AG04450 (cell line): ENCODE results near the gene TNFAIP3. TPM values are rescaled to one million over a fixed set of nuclear protein-coding genes. Genes with fewer than 3 reads are reported as not detected.

ENCODE experiments used
- CTCF ChIA-PET: fragments of 300-600, 350-600 bp; formaldehyde crosslinking; extraction: SDS; loops from one replicate; lab custom pipeline; 2022; ENCODE audit warnings: antibody characterized with exemption, inconsistent platforms; lab: Charles Lee
- POLR2A ChIA-PET: fragments of 350-600 bp; formaldehyde crosslinking; extraction: SDS; loops from one replicate; lab custom pipeline; 2021; ENCODE audit warnings: antibody characterized with exemption, inconsistent platforms; lab: Yijun Ruan, JAX
- DNase-seq: peaks from one replicate; pipeline ENCODE4 v3.0.0-alpha.2; 2011; ENCODE audit warnings: low read depth, low spot score
- H3K27ac ChIP-seq: one replicate; pipeline ENCODE4 v1.5.1; 2012; ENCODE audit warnings: low read depth, low read length, control low read depth
- H3K27me3 ChIP-seq: one replicate; pipeline ENCODE4 v1.6.0; 2012; ENCODE audit warnings: low read length; ENCODE audit not compliant: control insufficient read depth, insufficient read depth
- H3K4me3 ChIP-seq: 2 replicates; pipeline ENCODE4 v1.5.1; 2011; ENCODE audit warnings: mild to moderate bottlenecking, low read depth, low read length, control low read depth
- H3K9me3 ChIP-seq: 2 replicates; pipeline ENCODE4 v1.5.1; 2012; ENCODE audit warnings: low read length; ENCODE audit not compliant: control insufficient read depth, insufficient read depth
- polyA plus RNA-seq: library from polyadenylated mRNA; depleted of rRNA; stranded (reverse); fragments of >200 nt; gene quantifications from 2 replicates; pipeline ENCODE4 v1.2.3, GENCODE V29; 2011
- TF ChIP-seq, protein P1 (sequence below): IDR thresholded peaks from 2 replicates; pipeline ENCODE4 v1.5.1; 2011; ENCODE audit warnings: low read depth, low read length, control low read depth, inconsistent platforms

The TNFAIP3 gene
- polyA plus RNA-seq, 1 experiment: 16.7 TPM

DNA sequence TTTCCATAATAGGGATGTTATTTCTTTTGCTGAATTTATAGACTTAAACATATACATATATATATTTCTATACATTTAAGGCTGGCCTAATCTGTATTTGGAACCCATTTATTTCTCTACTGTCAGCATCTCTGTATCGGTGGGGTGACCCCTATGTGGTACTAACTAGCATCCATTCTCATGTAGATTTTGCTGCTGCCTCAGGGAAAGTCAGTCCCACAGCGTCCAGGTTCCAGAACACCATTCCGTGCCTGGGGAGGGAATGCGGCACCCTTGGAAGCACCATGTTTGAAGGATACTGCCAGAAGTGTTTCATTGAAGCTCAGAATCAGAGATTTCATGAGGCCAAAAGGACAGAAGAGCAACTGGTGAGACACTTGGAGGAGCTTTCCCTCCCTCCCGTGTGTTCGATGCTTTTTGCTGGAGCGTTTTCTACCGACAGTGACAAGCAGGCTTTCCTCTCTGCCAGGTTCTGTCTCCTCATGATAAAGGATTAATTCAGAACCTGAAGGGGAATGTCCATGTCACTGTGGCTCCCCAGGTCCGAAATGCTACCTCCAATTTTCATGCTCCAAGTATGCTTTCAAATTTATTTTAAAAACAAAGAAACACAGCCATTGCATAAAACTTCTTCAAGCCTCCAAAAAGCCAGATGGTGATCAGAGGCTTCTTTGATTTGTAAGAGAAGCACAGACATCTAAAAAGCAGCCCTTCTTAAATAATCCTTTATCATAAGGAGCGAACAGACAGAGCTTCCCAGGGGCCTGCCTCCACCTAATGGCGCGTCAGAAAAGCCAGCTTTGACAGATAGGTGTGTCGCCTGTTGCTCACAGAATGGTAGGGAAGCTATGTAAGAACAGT, 13.1 kb downstream of the TNFAIP3 start:
- DNase-seq: no peak
- TF ChIP-seq, protein P1, sequence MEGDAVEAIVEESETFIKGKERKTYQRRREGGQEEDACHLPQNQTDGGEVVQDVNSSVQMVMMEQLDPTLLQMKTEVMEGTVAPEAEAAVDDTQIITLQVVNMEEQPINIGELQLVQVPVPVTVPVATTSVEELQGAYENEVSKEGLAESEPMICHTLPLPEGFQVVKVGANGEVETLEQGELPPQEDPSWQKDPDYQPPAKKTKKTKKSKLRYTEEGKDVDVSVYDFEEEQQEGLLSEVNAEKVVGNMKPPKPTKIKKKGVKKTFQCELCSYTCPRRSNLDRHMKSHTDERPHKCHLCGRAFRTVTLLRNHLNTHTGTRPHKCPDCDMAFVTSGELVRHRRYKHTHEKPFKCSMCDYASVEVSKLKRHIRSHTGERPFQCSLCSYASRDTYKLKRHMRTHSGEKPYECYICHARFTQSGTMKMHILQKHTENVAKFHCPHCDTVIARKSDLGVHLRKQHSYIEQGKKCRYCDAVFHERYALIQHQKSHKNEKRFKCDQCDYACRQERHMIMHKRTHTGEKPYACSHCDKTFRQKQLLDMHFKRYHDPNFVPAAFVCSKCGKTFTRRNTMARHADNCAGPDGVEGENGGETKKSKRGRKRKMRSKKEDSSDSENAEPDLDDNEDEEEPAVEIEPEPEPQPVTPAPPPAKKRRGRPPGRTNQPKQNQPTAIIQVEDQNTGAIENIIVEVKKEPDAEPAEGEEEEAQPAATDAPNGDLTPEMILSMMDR: no peak
- ChIA-PET POLR2A (no interaction called here), CTCF (interaction anchor here (1.8 to 3.1 kb wide), 3 partner anchors 13 to 172 kb away, joined by 4 to 18 read pairs (median 9); partner anchors contain the start of gene TNFAIP3)
- H3K27ac ChIP-seq: no peak overlapping the region
- H3K27me3 ChIP-seq: no peaks in the 10 kb centered on the region
- H3K9me3 ChIP-seq: no peaks in the 10 kb centered on the region
- no peak overlapping the region for H3K4me3 ChIP-seq

DNA sequence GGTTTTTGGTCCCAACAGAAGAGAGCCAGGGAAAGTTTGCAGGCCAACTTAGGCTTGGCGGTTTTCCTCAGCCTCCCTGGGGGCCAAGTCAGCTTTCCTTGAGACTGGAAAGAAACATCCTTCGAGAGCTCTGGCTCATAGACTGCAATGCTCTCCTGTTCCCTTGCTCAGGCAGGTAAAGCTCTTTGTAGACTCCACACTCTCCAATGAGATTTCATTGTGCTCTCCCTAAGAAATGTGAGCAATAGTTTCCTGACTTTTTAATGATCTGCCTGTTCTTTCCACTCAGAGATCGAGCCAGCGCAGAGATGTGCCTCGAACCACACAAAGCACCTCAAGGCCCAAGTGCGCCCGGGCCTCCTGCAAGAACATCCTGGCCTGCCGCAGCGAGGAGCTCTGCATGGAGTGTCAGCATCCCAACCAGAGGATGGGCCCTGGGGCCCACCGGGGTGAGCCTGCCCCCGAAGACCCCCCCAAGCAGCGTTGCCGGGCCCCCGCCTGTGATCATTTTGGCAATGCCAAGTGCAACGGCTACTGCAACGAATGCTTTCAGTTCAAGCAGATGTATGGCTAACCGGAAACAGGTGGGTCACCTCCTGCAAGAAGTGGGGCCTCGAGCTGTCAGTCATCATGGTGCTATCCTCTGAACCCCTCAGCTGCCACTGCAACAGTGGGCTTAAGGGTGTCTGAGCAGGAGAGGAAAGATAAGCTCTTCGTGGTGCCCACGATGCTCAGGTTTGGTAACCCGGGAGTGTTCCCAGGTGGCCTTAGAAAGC, 13.9 kb downstream of the TNFAIP3 start:
- ChIA-PET CTCF (interaction anchor here (1.8 to 3.1 kb wide), 3 partner anchors 14 to 173 kb away, joined by 4 to 18 read pairs (median 9); partner anchors contain the start of gene TNFAIP3), POLR2A (no interaction called here)
- no peak for DNase-seq
- TF ChIP-seq, protein P1: no peak
- H3K27ac ChIP-seq: peak overlapping the region; percentile 32
- H3K27me3 ChIP-seq: no peaks in the 10 kb centered on the region
- H3K4me3 ChIP-seq: no peak overlapping the region
- no peaks in the 10 kb centered on the region for H3K9me3 ChIP-seq

- Histone ChIP-seq H3K27ac (no peak overlapping the region), H3K9me3 (no peaks in the 10 kb centered on the region), H3K4me3 (no peak overlapping the region), H3K27me3 (no peaks in the 10 kb centered on the region)
- POLR2A ChIA-PET: no interaction called here
- TF ChIP-seq, protein P1: no peak
- no peak for DNase-seq
- CTCF ChIA-PET: interaction anchor here (1.2 to 3.1 kb wide), 4 partner anchors 15 to 173 kb away, joined by 3 to 18 read pairs (median 6); partner anchors contain the start of gene TNFAIP3
Observed at GRCh38 chr6:137881522-137881886, 14.4 kb downstream of the TNFAIP3 start.

- ChIA-PET POLR2A (no interaction called here), CTCF (interaction anchor here (0.6 to 3.1 kb wide), 6 partner anchors 15 to 174 kb away, joined by 3 to 18 read pairs (median 3); partner anchors contain the start of gene TNFAIP3)
- no peak for DNase-seq
Observed at GRCh38 chr6:137882225-137882961, 15.3 kb downstream of the TNFAIP3 start.

More at GRCh38 chr6:137882225-137882961, 15.3 kb downstream of the TNFAIP3 start:
- H3K9me3 ChIP-seq: no peaks in the 10 kb centered on the region
- TF ChIP-seq, protein P1: no peak
- H3K27ac ChIP-seq: no peak overlapping the region
- no peak overlapping the region for H3K4me3 ChIP-seq
- H3K27me3 ChIP-seq: no peaks in the 10 kb centered on the region
